ENCODE results near the gene HLA-DPA1.

- TF ChIP-seq EZH2 (IDR thresholded peaks at IDR 0.05; ENCODE audit: borderline replicate concordance) (no peak), EZH2phosphoT487 (IDR thresholded peaks at IDR 0.05; ENCODE audit: low read depth, severe bottlenecking, unreplicated experiment) (no peak)
- TF ChIP-seq, protein P1, sequence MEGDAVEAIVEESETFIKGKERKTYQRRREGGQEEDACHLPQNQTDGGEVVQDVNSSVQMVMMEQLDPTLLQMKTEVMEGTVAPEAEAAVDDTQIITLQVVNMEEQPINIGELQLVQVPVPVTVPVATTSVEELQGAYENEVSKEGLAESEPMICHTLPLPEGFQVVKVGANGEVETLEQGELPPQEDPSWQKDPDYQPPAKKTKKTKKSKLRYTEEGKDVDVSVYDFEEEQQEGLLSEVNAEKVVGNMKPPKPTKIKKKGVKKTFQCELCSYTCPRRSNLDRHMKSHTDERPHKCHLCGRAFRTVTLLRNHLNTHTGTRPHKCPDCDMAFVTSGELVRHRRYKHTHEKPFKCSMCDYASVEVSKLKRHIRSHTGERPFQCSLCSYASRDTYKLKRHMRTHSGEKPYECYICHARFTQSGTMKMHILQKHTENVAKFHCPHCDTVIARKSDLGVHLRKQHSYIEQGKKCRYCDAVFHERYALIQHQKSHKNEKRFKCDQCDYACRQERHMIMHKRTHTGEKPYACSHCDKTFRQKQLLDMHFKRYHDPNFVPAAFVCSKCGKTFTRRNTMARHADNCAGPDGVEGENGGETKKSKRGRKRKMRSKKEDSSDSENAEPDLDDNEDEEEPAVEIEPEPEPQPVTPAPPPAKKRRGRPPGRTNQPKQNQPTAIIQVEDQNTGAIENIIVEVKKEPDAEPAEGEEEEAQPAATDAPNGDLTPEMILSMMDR (IDR thresholded peaks at IDR 0.05; ENCODE audit: poor library complexity) = no peak
These were observed 16.0 kb downstream of the HLA-DPA1 start for GRCh38 chr6:33057222-33058150.
